EL (cell line): ENCODE measurements around the gene EVL.

Source experiments
- DNase-seq: peaks from one replicate; pipeline ENCODE4 v3.0.0-alpha.2; 2016

Gene EVL

DNA sequence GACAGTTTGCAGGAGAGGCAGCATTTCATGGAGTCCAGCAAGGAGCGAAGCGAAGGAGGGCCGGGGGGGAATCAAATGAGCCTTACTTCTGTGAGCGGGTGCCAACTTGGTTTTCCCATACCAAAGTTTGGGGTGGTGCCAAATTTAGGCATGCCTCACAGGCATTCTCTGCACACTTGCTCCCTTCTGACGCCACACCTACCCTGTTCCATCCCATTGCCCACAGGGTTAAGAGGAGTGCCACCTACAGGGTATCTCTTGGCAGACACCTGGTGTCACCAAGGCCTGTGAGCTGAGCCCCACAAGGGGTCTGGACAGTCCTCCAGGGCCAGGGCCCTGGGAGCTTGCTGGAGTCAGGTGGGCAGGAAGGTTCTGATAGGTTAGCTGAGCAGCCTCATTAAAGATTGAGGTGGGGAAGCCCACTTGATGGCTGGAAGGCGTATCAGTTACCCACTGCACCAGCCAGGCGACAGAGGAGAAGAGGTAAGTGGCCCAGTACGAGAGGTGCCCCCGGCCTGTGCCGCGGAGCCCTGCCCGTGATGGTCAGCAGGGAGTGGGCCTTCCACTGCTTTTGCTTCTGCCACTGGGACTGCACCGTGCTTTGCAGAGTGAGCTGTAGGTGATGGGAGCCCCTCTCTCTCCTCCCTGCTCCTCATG lies 49.0 kb downstream of the EVL start:
- DNase-seq = no peak

DNA sequence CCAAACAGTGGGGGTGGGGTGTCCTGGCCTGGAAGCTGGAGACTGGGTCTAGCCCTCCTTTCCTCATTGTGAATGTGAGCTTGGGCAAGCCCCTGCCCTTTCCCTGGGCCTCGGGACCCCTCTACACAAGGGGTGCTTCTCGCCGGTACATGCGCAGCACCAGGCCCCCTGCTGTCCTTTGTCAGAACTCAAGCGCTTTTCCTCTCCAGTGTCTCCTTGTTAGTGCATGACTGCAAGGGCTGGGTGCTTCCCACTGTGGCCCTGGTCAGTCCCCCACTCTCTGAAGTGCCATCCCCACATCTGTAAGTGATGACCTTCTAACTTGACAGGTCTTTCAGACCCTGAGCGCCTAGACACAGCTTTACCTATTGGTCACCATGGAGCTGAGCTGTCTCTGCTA lies 50.0 kb downstream of the EVL start:
- DNase-seq = no peak

DNA sequence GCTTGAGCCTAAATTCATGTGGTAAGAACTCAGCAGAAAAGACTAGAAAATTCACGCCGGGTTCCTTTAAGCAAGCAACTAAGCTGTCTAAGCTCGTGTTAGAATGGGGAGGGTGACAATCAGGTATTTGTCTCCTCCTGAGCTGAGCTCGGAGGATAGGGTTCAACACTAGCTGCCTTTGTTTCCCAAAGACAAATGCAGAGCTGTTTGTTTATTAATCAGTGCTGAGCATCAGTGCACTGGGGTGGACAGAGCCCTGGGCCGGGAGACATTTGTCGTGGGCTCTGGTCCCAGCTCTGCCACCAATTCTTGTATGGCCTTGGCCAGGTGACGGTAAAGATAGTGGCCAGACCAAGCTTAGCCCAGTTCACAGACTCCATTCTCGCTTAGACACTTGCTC lies 50.5 kb downstream of the EVL start:
- no peak for DNase-seq

DNA sequence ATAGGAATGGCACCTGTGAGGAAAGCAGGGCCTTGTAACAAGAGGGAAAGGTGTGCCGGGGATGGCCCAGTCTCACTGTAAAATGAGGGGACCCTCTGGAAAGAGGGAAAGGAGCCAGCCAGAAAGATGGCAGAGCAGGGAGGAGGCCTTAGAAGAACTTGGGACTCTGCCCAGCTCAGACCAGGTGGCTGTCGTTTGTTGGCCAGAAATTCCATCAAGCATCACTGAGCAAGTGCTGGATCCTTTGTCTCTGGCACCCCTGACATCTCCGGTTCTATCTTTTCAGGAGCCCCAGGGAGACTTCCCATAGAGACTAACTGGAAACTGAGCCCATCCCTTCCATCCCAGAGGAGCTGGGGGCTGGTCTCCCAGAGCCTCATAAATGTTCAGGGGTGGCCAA lies 50.9 kb downstream of the EVL start:
- DNase-seq = no peak

DNA sequence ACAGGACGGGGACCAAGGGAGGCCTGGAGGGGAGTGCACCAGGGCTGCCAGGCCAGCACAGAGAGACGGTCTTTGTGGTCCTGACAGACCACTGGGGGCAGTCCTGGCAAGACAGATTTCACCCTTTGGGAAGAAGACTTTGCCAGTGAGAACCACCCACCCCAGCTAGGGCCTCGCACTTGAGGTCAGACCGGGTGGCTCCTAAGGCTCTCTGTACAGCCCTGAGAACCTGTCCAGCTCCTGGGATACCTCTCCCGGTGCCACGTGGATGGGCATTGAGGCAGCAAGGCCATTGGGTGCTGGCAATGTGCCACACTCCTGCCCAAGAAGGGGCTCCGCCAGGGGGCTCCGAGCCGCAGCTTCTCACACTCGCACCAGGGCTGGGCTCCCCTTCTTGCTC lies 51.8 kb downstream of the EVL start:
- DNase-seq = no peak

DNA sequence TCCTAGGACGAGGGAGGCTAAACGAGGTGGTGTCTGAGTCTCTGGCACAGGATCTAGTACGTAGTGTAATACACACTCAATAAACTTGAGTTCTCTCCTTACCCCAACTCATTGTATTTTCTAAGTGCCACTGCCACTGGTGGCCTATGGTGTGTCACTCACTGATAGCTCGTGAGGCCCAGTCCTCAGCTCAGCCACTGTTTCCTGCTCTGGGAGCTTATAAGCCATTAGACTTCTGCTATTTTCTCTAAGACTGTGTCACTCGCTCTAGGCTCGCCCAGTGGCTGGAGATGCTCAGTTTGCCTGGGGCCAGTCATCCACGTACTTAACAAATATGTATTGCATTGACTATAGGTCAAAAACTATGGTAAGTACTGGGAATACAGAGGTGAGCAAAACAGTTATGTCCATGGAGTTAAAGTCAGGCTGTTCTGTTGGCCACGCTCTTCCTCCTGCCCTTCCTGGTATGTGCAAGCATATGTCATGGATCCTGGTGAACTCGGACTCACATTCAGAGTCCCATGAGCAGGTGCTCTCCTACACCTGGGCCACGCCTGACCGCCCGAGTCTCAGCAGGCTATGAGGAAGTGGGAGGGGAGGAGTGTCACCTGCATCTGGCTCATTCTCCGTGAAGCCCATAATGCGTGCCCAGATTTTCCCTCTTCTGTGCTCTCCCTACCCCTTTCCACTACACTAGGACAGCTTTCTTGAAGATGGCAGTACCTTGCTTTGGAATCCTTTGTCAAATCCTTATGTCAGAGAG lies 52.6 kb downstream of the EVL start:
- no peak for DNase-seq

DNA sequence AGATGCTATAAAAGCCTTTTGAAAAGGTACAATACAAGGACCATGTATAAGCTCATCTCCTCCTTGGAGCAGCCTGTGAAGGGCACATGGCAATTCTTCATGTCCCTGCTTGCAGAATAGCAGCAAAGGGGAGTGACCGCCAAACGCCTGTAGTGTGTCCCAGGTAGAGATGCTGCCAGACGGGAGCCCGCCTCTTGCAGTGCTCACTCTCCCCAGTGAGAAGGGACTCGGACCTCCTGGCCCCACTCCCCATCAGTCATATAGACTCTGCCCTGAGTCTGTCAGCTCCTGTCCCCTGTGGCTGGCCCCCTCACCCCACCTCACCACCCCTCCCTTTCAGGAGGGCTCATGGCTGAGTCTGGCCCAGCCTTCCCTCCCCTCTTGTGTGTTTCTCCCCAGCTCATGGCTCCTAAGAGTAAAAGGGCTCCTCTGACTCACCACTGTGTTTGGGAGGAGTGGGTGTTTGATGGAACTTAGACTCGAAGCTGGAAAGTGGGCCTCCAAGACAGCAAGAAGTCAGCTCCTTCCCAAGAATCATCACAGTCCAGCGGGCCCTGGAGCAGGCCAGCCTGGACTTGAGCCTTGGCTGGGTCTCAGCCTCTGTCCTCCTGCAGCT lies 53.3 kb downstream of the EVL start:
- DNase-seq = no peak

DNA sequence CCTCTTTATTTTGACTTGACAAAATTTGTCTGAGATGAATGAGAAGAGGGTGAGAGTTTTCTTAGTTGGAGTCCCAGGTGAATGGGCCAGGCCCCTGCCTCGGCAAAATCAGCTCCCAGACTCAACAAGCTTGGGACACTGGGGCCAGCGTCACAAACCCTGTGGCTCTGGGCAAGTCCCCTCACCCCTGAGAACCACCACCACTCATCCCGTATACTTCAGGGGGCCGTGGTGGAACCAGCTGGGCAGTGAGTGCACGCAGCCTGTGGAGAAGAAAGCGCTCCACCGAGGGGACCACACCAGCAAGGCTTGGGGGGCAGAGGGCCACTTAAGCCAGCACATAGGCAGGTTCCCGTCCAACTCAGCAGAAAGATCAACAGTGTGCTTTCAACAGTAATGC lies 54.0 kb downstream of the EVL start:
- DNase-seq = no peak

GRCh38 chr14:100120522-100121269 lies 55.5 kb downstream of the EVL start:
- no peak for DNase-seq

- DNase-seq = no peak
These were observed 56.6 kb downstream of the EVL start for GRCh38 chr14:100121643-100122480.

- DNase-seq = no peak
These were observed 57.4 kb downstream of the EVL start for GRCh38 chr14:100122481-100123223.

DNA sequence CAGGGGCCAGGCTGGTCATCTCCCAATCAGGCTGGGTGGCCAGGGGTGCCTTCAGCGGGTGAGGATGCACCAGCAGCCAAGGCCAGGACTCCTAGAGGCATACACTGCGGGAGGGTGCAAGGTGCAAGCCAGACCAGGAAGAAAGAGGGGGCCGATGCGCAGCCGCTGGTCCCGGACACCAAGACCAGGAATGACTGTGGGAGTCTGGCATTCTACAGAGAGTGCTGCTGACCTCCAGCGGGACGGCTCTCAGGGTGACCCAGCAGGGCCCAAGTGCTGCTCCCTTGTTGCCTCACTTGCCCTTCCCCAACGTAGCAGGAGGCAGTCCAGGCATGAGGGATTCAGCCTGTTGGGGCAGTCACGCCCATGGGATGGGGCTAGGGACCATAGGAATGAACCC lies 58.4 kb downstream of the EVL start:
- no peak for DNase-seq

GRCh38 chr14:100124551-100125088 lies 59.4 kb downstream of the EVL start:
- DNase-seq = no peak

- no peak for DNase-seq
These were observed 61.2 kb downstream of the EVL start for GRCh38 chr14:100126401-100126800.

DNA sequence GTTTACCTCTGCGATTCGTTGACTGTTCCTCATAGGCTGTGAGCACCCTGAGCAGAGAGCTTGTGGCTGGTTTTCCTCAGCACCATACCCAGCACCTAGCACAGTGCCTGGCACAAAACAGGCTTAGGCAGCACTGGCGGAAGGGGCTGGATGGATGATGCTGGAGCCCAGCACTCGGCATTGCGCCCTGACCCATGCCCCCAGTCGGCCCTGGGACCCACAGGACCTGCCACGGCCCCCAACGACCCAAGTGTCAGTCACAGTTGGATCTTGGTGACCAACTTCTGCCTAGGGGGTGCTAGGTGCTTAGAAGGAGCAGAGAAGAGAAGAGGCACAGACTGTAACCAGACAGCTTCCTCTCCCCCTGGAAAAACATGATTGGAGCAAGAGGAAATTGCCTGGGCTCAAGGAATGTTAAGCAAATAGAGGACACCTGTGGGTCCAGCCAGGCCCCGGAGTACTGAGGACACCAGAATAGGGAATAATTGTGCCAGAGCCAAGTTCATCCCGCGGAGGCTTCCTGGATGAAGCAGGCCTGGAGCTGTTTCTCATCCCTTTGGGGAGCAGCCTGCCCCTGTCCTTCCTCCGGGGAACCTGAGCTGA lies 62.7 kb downstream of the EVL start:
- DNase-seq = no peak

GRCh38 chr14:100128688-100129087 lies 63.5 kb downstream of the EVL start:
- no peak for DNase-seq

DNA sequence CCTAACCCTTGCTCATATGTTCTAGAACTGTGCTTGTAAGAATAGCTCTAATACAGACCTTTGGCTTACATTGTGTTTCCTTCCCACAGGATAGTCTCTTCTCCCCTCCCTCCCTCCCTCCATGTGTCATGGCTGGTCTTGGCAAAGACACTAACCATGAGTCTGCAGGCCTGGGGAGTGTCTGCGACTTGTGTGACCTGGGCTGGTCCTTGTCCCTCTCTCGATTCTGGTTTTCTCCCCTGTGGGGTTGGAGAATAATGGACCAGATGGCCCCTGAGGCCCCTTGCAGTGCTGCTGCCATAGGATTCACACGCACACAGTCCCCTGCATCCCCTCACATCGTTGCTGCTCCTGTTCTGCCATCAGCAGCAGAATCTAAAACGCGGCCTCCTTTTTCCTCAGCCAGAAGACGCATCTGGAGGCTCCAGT lies 64.0 kb downstream of the EVL start:
- DNase-seq = no peak

- no peak for DNase-seq
These were observed 65.3 kb downstream of the EVL start for GRCh38 chr14:100130521-100130920.

GRCh38 chr14:100131181-100131580 lies 66.0 kb downstream of the EVL start:
- DNase-seq = no peak

DNA sequence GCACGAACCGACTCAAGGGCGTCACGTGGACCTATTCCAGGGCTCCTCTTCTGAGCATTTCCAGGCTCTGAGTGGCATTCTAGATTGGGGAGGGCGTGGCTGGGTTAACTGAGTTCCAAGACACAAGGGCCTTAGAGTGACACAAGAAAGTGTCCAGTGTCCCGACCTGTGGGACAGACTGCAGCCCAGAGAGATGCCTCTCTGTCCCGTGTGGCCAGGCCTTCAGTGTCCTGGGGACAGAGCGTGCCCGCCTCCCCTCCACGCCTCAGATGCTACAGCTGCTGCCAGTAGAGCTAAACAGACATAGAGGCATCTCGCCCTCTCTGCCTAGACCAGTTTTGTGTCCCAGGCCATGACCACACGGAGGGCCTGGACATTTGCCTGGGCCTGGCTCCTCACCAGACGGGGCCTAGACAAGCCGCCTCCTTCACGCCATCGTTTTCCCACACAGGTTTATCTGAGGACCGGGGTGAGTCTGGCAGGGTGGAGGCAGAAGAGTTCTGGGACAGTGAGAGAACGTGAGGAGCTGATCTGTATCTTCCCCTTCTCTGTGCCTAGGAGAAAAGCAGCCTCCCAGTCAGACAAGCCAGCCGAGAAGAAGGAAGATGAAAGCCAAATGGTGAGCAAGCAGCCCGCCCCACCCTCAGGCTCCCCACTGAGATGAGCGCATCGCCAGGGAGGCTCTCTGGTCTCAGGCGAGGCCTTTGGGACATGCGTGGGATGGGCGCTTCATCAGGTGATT lies 67.1 kb downstream of the EVL start:
- no peak for DNase-seq
